Measurements from ENCODE around the gene WASF2.

DNA sequence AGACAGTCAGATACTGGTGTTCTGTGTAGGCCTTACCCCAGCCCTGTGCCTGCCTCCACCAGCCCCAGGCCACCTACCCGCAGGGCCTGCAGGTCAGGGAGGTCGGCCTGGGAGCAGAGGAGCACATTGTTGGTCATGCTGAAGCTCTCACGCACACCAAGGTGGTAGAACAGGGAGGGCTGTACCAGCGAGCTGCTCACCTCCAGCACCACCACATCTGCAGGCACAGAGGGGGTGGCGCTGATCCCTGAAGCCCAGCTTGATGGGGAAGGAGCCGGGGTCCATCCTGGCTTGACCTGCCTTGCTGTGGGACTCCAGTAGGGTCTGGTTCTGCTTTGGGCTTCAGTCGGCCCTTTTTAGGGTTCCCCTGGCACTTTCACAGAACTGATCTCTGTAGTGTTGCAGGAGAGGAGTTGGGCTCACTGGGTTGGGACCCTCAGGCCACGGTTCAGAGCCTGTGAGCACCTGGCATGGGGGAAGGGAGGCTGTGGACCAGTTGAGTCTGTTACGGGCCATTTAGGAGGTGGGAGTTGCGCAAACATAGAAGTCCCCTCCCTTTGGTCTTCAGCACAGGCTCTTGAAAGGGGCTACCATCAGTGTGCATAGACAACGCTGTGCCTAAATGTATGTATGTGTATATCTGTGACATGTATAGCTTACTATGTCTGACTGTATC lies 125.1 kb downstream of the WASF2 start:
- TF ChIP-seq, protein P1, sequence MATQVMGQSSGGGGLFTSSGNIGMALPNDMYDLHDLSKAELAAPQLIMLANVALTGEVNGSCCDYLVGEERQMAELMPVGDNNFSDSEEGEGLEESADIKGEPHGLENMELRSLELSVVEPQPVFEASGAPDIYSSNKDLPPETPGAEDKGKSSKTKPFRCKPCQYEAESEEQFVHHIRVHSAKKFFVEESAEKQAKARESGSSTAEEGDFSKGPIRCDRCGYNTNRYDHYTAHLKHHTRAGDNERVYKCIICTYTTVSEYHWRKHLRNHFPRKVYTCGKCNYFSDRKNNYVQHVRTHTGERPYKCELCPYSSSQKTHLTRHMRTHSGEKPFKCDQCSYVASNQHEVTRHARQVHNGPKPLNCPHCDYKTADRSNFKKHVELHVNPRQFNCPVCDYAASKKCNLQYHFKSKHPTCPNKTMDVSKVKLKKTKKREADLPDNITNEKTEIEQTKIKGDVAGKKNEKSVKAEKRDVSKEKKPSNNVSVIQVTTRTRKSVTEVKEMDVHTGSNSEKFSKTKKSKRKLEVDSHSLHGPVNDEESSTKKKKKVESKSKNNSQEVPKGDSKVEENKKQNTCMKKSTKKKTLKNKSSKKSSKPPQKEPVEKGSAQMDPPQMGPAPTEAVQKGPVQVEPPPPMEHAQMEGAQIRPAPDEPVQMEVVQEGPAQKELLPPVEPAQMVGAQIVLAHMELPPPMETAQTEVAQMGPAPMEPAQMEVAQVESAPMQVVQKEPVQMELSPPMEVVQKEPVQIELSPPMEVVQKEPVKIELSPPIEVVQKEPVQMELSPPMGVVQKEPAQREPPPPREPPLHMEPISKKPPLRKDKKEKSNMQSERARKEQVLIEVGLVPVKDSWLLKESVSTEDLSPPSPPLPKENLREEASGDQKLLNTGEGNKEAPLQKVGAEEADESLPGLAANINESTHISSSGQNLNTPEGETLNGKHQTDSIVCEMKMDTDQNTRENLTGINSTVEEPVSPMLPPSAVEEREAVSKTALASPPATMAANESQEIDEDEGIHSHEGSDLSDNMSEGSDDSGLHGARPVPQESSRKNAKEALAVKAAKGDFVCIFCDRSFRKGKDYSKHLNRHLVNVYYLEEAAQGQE (IDR thresholded peaks at IDR 0.05; ENCODE audit: borderline replicate concordance), result no peak
- TF ChIP-seq, protein P2, sequence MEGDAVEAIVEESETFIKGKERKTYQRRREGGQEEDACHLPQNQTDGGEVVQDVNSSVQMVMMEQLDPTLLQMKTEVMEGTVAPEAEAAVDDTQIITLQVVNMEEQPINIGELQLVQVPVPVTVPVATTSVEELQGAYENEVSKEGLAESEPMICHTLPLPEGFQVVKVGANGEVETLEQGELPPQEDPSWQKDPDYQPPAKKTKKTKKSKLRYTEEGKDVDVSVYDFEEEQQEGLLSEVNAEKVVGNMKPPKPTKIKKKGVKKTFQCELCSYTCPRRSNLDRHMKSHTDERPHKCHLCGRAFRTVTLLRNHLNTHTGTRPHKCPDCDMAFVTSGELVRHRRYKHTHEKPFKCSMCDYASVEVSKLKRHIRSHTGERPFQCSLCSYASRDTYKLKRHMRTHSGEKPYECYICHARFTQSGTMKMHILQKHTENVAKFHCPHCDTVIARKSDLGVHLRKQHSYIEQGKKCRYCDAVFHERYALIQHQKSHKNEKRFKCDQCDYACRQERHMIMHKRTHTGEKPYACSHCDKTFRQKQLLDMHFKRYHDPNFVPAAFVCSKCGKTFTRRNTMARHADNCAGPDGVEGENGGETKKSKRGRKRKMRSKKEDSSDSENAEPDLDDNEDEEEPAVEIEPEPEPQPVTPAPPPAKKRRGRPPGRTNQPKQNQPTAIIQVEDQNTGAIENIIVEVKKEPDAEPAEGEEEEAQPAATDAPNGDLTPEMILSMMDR (IDR thresholded peaks at IDR 0.05; ENCODE audit: poor library complexity, severe bottlenecking), result no peak
- TF ChIP-seq EP300 (conservative IDR thresholded peaks at IDR 0.05; ENCODE audit: poor library complexity, severe bottlenecking) (no peak), POLR2AphosphoS5 (IDR thresholded peaks at IDR 0.05) (no peak)
